MCF 10A (cell line): ENCODE results near the gene SLC29A3. TPM values are rescaled to one million over a fixed set of nuclear protein-coding genes. Genes with fewer than 3 reads are reported as not detected.

Source experiments
- BruUV-seq: library from RNA; stranded (reverse); fragments of 400-500 nt; replicated peaks from 2 replicates; lab custom pipeline; 2021; lab: Mats Ljungman, UMichigan
- CTCF ChIA-PET: fragments of 300-600 bp; sonication (Branson Sonifier 250); formaldehyde crosslinking; extraction: SDS; loops from one replicate; lab custom pipeline; 2021; ENCODE audit warnings: antibody characterized with exemption, inconsistent platforms; lab: Yijun Ruan, JAX
- POLR2A ChIA-PET: fragments of 300-600, 350-650 bp; sonication (Branson Sonifier 250); formaldehyde crosslinking; extraction: SDS; loops from one replicate; lab custom pipeline; 2020; ENCODE audit warnings: antibody characterized with exemption, inconsistent platforms; lab: Yijun Ruan, JAX
- DNase-seq: peaks from one replicate; pipeline ENCODE4 v3.0.0-alpha.2; 2018; ENCODE audit not compliant: unreplicated experiment
- H3K27ac Mint-ChIP-seq: one replicate; pipeline ENCODE4 v1.8.0; 2022; ENCODE audit warnings: mild to moderate bottlenecking, low read depth, mixed read lengths; ENCODE audit not compliant: unreplicated experiment
- H3K27me3 Mint-ChIP-seq: one replicate; pipeline ENCODE4 v1.8.0; 2022; ENCODE audit warnings: mixed read lengths; ENCODE audit not compliant: insufficient read depth, unreplicated experiment
- H3K36me3 Mint-ChIP-seq: one replicate; pipeline ENCODE4 v1.8.0; 2022; ENCODE audit warnings: mild to moderate bottlenecking, moderate library complexity, mixed read lengths; ENCODE audit not compliant: insufficient read depth, unreplicated experiment
- H3K4me1 Mint-ChIP-seq: one replicate; pipeline ENCODE4 v1.8.0; 2022; ENCODE audit warnings: mixed read lengths; ENCODE audit not compliant: insufficient read depth, unreplicated experiment
- H3K4me3 Mint-ChIP-seq: one replicate; pipeline ENCODE4 v1.8.0; 2022; ENCODE audit warnings: mild to moderate bottlenecking, moderate library complexity, mixed read lengths; ENCODE audit not compliant: unreplicated experiment
- H3K9me3 Mint-ChIP-seq: one replicate; pipeline ENCODE4 v1.8.0; 2022; ENCODE audit warnings: mixed read lengths; ENCODE audit not compliant: unreplicated experiment
- CTCF ChIP-seq: fragments of 200-600 bp; IDR thresholded peaks from one replicate; pipeline ENCODE4 v1.8.0; 2022; ENCODE audit warnings: antibody characterized with exemption, mild to moderate bottlenecking; ENCODE audit not compliant: unreplicated experiment
- intact Hi-C: fragments of 100-400 bp; cut with micrococcal nuclease; formaldehyde crosslinking; loops from 2 replicates; pipeline ENCODE4 v1.14.1; 2022
- total RNA-seq: library from RNA; stranded (reverse); gene quantifications from 2 replicates; pipeline ENCODE4 v1.2.3, GENCODE V29; 2022

The SLC29A3 gene
- total RNA-seq, 1 experiment from 2014 or later, result 3.6 TPM

DNA sequence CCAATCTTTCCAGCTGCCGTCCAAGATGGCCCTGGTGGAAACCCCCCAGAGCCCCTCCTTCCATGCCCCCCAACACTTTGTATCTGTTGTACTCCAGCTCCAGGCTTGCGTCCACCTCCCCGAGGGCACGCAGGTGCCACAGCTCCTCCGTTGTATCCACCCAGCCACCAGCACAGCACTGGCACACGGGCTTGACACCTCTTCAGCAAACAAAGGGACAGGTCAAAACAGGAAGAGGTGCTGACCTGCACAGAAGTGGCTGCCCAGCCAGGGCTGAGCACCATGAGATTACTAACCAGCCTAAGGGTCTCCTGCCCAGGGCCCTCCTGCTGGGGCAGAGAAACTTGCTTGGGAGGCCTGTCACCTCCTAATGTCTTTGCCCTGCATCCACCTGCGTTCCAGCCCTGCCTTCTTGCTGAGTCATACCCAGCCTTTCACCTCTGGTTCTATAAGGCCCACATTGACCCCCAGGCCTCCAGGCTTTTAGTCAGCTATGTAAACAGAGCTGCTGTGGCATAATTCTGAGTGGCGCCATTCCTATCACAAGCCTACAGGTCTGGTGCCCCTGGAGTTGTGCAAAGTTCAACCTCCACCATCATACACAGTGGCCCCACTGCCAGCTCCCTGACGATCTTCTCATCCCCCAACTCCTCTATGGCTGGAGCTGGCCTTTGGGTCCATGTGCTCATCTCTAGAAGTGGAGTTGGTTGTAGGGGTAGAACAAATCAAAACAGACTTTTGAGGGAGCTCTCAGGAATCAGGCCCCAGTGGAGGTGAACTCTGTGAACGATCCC lies 20.9 kb downstream of the SLC29A3 start:
- DNase-seq, result peak; percentile 65
- H3K4me3 Mint-ChIP-seq, result peak overlapping the region; percentile 31
- POLR2A ChIA-PET, result interaction anchor here (0.7 to 3.1 kb wide), 6 partner anchors 9 to 499 kb away, joined by 3 to 23 read pairs (median 6); no protein-coding TSS in a partner anchor

DNA sequence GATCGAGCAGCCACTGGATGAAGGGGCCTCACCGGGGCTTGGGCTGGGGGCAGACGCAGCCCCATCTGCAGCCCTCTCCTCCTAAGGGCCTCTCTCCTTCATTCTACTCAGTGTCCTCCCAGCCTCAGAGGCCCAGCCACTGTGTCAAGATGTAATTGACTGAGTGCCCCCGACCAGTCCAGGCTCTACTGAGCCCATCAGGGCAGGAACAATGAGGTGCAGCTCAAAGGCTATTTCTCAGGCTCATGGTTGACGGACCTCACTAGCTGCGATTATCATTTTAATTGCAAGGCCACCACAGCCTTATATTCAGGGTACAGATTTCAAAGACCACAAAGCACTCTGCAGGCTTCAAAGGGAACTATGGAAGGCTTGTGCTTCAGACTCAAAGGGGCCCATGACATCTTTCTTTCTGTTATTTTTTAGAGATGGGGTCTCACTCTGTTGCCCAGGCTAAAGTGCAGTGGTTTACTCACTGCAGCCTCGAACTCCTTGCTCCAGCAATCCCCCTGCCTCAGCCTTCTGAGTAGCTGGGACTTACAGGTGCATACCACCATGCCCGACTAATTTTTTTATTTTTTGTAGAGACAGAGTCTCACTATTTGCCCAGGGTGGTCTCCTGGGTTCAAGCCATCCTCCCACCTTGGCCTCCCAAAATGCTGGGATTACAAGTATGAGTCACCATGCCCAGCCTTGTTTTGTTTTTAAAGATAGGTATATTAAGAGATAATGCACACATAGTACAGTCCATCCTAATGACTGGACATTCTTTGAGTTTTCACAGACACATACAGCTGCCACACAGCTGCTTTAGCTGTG lies 23.7 kb downstream of the SLC29A3 start:
- POLR2A ChIA-PET, result interaction anchor here (0.6 to 1.7 kb wide), 2 partner anchors 23 to 34 kb away, joined by 3 read pairs; no protein-coding TSS in a partner anchor
- no TSS peak for BruUV-seq
- intact Hi-C loops, result no loop called here
- H3K36me3 Mint-ChIP-seq, result no peaks in the 10 kb centered on the region
- no peak for TF ChIP-seq CTCF
- peaks cover 31% of the 10 kb centered on the region for H3K4me1 Mint-ChIP-seq
- H3K27me3 Mint-ChIP-seq, result no peaks in the 10 kb centered on the region
- CTCF ChIA-PET, result interaction anchor here (1.0 to 1.2 kb wide), 3 partner anchors 23 to 424 kb away, joined by 3 to 4 read pairs (median 3); partner anchors contain the start of gene SLC29A3
- H3K27ac Mint-ChIP-seq, result peak overlapping the region; percentile 23
- no peak for DNase-seq
- H3K9me3 Mint-ChIP-seq, result no peaks in the 10 kb centered on the region
- no peak overlapping the region for H3K4me3 Mint-ChIP-seq

More for the DNA sequence above, 20.9 kb downstream of the SLC29A3 start:
- Mint-ChIP-seq H3K27ac (peak overlapping the region; percentile 84), H3K36me3 (peaks cover 1% of the 10 kb centered on the region), H3K4me1 (peaks cover 36% of the 10 kb centered on the region), H3K27me3 (no peaks in the 10 kb centered on the region), H3K9me3 (no peaks in the 10 kb centered on the region)
- TF ChIP-seq CTCF, result no peak
- no TSS peak for BruUV-seq
- intact Hi-C loops, result no loop called here
- CTCF ChIA-PET, result interaction anchor here (0.9 to 1.9 kb wide), 4 partner anchors 8 to 356 kb away, joined by 3 to 8 read pairs (median 4); partner anchors contain the start of gene SLC29A3

DNA sequence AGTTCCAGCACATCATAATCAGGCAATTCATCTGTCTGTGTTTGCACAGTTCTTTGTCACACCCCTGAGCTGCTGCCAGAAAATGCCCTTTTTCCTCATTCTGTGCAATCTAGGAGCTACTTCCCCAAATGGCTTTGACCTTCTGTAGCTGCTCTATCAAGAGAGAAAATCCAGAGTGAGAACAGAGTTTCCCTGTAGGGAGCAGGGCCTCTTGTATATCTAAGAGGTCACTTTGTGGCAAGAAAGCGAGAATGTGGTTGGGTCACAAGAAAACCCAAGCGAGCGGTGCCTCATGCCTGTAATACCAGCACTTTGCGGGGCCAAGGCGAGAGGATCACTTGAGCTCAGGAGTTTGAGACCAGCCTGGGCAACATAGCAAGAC lies 24.3 kb downstream of the SLC29A3 start:
- Mint-ChIP-seq H3K36me3 (no peaks in the 10 kb centered on the region), H3K4me3 (no peak overlapping the region), H3K4me1 (peaks cover 37% of the 10 kb centered on the region), H3K27me3 (no peaks in the 10 kb centered on the region), H3K27ac (peak overlapping the region; percentile 23), H3K9me3 (no peaks in the 10 kb centered on the region)
- BruUV-seq, result no TSS peak
- intact Hi-C loops, result no loop called here
- POLR2A ChIA-PET, result interaction anchor here (0.6 to 1.7 kb wide), 2 partner anchors 24 to 34 kb away, joined by 3 read pairs; no protein-coding TSS in a partner anchor
- CTCF ChIA-PET, result interaction anchor here (0.5 to 1.2 kb wide), 3 partner anchors 42 to 553 kb away, joined by 3 to 5 read pairs (median 4); no protein-coding TSS in a partner anchor
- no peak for TF ChIP-seq CTCF
- no peak for DNase-seq
